Measurements from ENCODE around the gene NHS. TPM values are rescaled to one million over a fixed set of nuclear protein-coding genes. Genes with fewer than 3 reads are reported as not detected.
A peak's percentile ranks its signal among the peaks of the same experiment; 100 is the strongest.

The NHS gene
- total RNA-seq, 1 donor from 2014 or later: 6.6 TPM

GRCh38 chrX:17474892-17475291 lies 99.9 kb downstream of the NHS start:
- Histone ChIP-seq H3K4me1 (ENCODE audit: insufficient read depth, low read length) (peaks cover 19% of the 10 kb centered on the region), H3K27me3 (ENCODE audit: insufficient read depth, low read length) (no peaks in the 10 kb centered on the region), H3K9ac (ENCODE audit: low read length) (no peak overlapping the region), H3K79me2 (ENCODE audit: insufficient read depth, low read length) (peaks cover 23% of the 10 kb centered on the region), H2AFZ (ENCODE audit: low read depth, low read length) (no peak overlapping the region), H3K4me3 (ENCODE audit: insufficient read depth, low read depth, low read length) (no peak overlapping the region), H3K27ac (ENCODE audit: low read depth, low read length) (peak overlapping the region; percentile 38), H3K4me2 (ENCODE audit: low read length) (peak overlapping the region; percentile 52), H4K20me1 (ENCODE audit: insufficient read depth, low read length) (peaks cover 13% of the 10 kb centered on the region), H3K36me3 (ENCODE audit: insufficient read depth, low read length) (no peaks in the 10 kb centered on the region), H3K9me3 (ENCODE audit: insufficient read depth, low read depth, low read length) (no peaks in the 10 kb centered on the region)
- no peak overlapping the region for H3K4me3 Mint-ChIP-seq (ENCODE audit: unreplicated experiment)
- TF ChIP-seq CTCF (IDR thresholded peaks at IDR 0.05; ENCODE audit: insufficient read depth, low read depth, low read length): no peak
- no peak for TF ChIP-seq EZH2 (IDR thresholded peaks at IDR 0.05; ENCODE audit: insufficient read depth, low read length)
- no peaks in the 10 kb centered on the region for H3K36me3 Mint-ChIP-seq (ENCODE audit: low read depth, unreplicated experiment)
- FAIRE-seq (peak; percentile 80), DNase-seq (ENCODE audit: low read depth) (peak; percentile 76)
- H3K4me1 Mint-ChIP-seq (ENCODE audit: low read depth, unreplicated experiment): peaks cover 15% of the 10 kb centered on the region
- H3K27ac Mint-ChIP-seq (ENCODE audit: unreplicated experiment): no peak overlapping the region
- H3K9me3 Mint-ChIP-seq (ENCODE audit: unreplicated experiment): no peaks in the 10 kb centered on the region
- no peaks in the 10 kb centered on the region for H3K27me3 Mint-ChIP-seq (ENCODE audit: low read depth, unreplicated experiment)

GRCh38 chrX:17475449-17476217 lies 100.6 kb downstream of the NHS start:
- no peak overlapping the region for H3K4me3 ChIP-seq (ENCODE audit: insufficient read depth, low read depth, low read length)
- H3K27ac ChIP-seq (ENCODE audit: low read depth, low read length): peak overlapping the region; percentile 38
- H3K4me1 ChIP-seq (ENCODE audit: insufficient read depth, low read length): peaks cover 19% of the 10 kb centered on the region
- H3K27me3 ChIP-seq (ENCODE audit: insufficient read depth, low read length): no peaks in the 10 kb centered on the region
- peak overlapping the region; percentile 49 for H3K27ac Mint-ChIP-seq (ENCODE audit: unreplicated experiment)
- H3K4me2 ChIP-seq (ENCODE audit: low read length): peak overlapping the region; percentile 52
- no peaks in the 10 kb centered on the region for H3K9me3 Mint-ChIP-seq (ENCODE audit: unreplicated experiment)
- H3K36me3 Mint-ChIP-seq (ENCODE audit: low read depth, unreplicated experiment): no peaks in the 10 kb centered on the region
- no peaks in the 10 kb centered on the region for H3K9me3 ChIP-seq (ENCODE audit: insufficient read depth, low read depth, low read length)
- peaks cover 13% of the 10 kb centered on the region for H4K20me1 ChIP-seq (ENCODE audit: insufficient read depth, low read length)
- H3K36me3 ChIP-seq (ENCODE audit: insufficient read depth, low read length): no peaks in the 10 kb centered on the region
- H3K27me3 Mint-ChIP-seq (ENCODE audit: low read depth, unreplicated experiment): no peaks in the 10 kb centered on the region
- TF ChIP-seq CTCF (IDR thresholded peaks at IDR 0.05; ENCODE audit: insufficient read depth, low read depth, low read length) (no peak), EZH2 (IDR thresholded peaks at IDR 0.05; ENCODE audit: insufficient read depth, low read length) (no peak)
- H3K9ac ChIP-seq (ENCODE audit: low read length): no peak overlapping the region
- FAIRE-seq (peak; percentile 94), DNase-seq (ENCODE audit: low read depth) (no peak)
- peaks cover 21% of the 10 kb centered on the region for H3K79me2 ChIP-seq (ENCODE audit: insufficient read depth, low read length)
- no peak overlapping the region for H3K4me3 Mint-ChIP-seq (ENCODE audit: unreplicated experiment)
- H2AFZ ChIP-seq (ENCODE audit: low read depth, low read length): no peak overlapping the region
- peaks cover 15% of the 10 kb centered on the region for H3K4me1 Mint-ChIP-seq (ENCODE audit: low read depth, unreplicated experiment)

- H3K79me2 ChIP-seq (ENCODE audit: insufficient read depth, low read length): peaks cover 21% of the 10 kb centered on the region
- H3K36me3 ChIP-seq (ENCODE audit: insufficient read depth, low read length): no peaks in the 10 kb centered on the region
- H3K4me1 ChIP-seq (ENCODE audit: insufficient read depth, low read length): peaks cover 19% of the 10 kb centered on the region
- Mint-ChIP-seq H3K27me3 (ENCODE audit: low read depth, unreplicated experiment) (no peaks in the 10 kb centered on the region), H3K36me3 (ENCODE audit: low read depth, unreplicated experiment) (no peaks in the 10 kb centered on the region), H3K4me3 (ENCODE audit: unreplicated experiment) (no peak overlapping the region), H3K9me3 (ENCODE audit: unreplicated experiment) (no peaks in the 10 kb centered on the region), H3K27ac (ENCODE audit: unreplicated experiment) (no peak overlapping the region), H3K4me1 (ENCODE audit: low read depth, unreplicated experiment) (peaks cover 15% of the 10 kb centered on the region)
- no peak overlapping the region for H2AFZ ChIP-seq (ENCODE audit: low read depth, low read length)
- no peaks in the 10 kb centered on the region for H3K9me3 ChIP-seq (ENCODE audit: insufficient read depth, low read depth, low read length)
- H3K27ac ChIP-seq (ENCODE audit: low read depth, low read length): no peak overlapping the region
- TF ChIP-seq EZH2 (IDR thresholded peaks at IDR 0.05; ENCODE audit: insufficient read depth, low read length) (no peak), CTCF (IDR thresholded peaks at IDR 0.05; ENCODE audit: insufficient read depth, low read depth, low read length) (no peak)
- H3K27me3 ChIP-seq (ENCODE audit: insufficient read depth, low read length): no peaks in the 10 kb centered on the region
- DNase-seq (ENCODE audit: low read depth) (no peak), FAIRE-seq (peak; percentile 96)
- H3K4me3 ChIP-seq (ENCODE audit: insufficient read depth, low read depth, low read length): no peak overlapping the region
- H3K9ac ChIP-seq (ENCODE audit: low read length): no peak overlapping the region
- H4K20me1 ChIP-seq (ENCODE audit: insufficient read depth, low read length): peaks cover 13% of the 10 kb centered on the region
- H3K4me2 ChIP-seq (ENCODE audit: low read length): no peak overlapping the region
Measured at GRCh38 chrX:17476411-17476810, 101.4 kb downstream of the NHS start.
